ENCODE results near the gene PRKCA.

Gene PRKCA

DNA sequence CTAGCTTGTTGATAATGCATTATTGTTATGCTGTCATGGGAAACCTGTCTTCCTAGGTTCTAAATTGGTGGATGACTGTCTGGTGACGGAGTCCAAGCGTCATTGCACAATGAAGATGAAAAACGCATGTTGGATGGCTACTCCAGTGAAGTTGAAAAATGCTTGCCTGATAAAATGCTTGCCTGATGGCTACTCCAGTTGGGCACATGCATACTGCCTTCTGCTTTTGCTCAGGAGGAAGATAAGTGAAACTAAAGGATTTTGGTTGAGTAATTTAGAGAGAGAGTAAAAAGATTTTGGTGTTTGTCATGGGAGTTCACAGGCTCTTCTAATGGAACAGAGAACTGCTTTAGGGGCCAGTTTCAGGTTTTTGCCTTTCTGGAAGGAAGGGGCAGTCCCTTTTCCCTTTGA lies 118.6 kb downstream of the PRKCA start:
- TF ChIP-seq CTCF (IDR thresholded peaks at IDR 0.05; ENCODE audit: extremely low read depth, missing control alignments), result no peak
- peak; percentile 29 for DNase-seq (ENCODE audit: low spot score)

- DNase-seq (ENCODE audit: low spot score), result no peak
Measured at GRCh38 chr17:66422186-66422585, 119.8 kb downstream of the PRKCA start.

GRCh38 chr17:66423056-66423955 lies 120.9 kb downstream of the PRKCA start:
- no peak for DNase-seq (ENCODE audit: low spot score)

More at GRCh38 chr17:66422186-66422585, 119.8 kb downstream of the PRKCA start:
- TF ChIP-seq CTCF (IDR thresholded peaks at IDR 0.05; ENCODE audit: extremely low read depth, missing control alignments), result no peak

GRCh38 chr17:66425756-66426396 lies 123.5 kb downstream of the PRKCA start:
- no peak for DNase-seq (ENCODE audit: low spot score)
- TF ChIP-seq CTCF (IDR thresholded peaks at IDR 0.05; ENCODE audit: extremely low read depth, missing control alignments), result no peak

More at GRCh38 chr17:66423056-66423955, 120.9 kb downstream of the PRKCA start:
- no peak for TF ChIP-seq CTCF (IDR thresholded peaks at IDR 0.05; ENCODE audit: extremely low read depth, missing control alignments)

DNA sequence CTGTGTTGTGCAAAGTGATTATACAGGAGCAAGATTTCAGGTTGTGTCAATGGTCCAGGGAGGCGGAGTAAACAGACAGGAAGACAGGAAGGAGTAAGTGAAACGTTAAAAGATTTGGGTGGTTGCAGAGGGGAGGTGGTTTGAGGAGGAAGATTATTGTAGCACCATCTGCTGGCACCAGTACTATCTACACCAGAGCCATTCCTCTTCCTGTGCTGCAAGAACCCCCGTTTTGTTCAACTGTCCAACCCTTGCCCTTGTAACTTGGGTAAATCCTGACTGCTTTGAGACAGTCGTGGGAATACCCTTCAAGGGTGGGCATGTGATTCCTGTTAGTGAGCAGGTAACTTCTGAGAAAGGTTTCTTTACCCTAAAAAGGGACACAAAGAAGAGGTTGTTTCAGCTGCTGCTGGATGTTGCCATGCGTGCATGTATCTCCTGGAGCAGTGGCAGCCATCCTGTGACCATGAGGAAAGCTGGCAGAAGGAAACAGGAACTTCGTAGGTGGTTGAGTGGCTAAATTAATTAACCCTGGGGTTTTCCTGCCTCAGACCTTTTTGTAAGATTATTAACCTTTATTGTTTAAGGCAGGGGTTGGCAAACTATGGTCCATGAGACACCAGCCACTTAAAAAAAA lies 124.1 kb downstream of the PRKCA start:
- no peak for TF ChIP-seq CTCF (IDR thresholded peaks at IDR 0.05; ENCODE audit: extremely low read depth, missing control alignments)
- peak; percentile 40 for DNase-seq (ENCODE audit: low spot score)

DNA sequence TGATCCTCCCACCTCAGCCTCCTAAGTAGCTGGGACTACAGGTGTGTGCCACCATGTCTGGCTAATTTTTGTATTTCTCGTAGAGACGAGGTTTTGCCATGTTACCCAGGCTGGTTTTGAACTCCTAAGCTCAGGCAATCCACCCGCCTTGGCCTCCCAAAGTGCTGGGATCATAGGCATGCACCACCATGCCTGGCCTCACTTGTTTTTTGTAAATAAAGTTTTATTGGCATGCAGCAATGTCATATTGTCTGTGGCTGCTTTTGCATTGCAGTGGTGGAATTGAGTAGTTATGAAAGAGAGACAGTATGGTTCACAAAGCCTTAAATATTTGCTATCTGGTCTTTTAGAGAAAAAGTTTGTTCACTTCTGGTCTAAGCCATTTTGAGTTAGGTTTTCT lies 124.7 kb downstream of the PRKCA start:
- no peak for TF ChIP-seq CTCF (IDR thresholded peaks at IDR 0.05; ENCODE audit: extremely low read depth, missing control alignments)
- no peak for DNase-seq (ENCODE audit: low spot score)

GRCh38 chr17:66429680-66430079 lies 127.3 kb downstream of the PRKCA start:
- TF ChIP-seq CTCF (IDR thresholded peaks at IDR 0.05; ENCODE audit: extremely low read depth, missing control alignments), result no peak

More at GRCh38 chr17:66429680-66430079, 127.3 kb downstream of the PRKCA start:
- DNase-seq (ENCODE audit: low spot score), result no peak

All from GM20000 (cell line).